Astrocyte (in vitro differentiated cells and primary cell): ENCODE data around the gene ARIH2. TPM values are rescaled to one million over a fixed set of nuclear protein-coding genes. Genes with fewer than 3 reads are reported as not detected.

Experiments
- DNase-seq: peaks from one replicate; pipeline ENCODE4 v3.0.0-alpha.2; 2010; ENCODE audit warnings: low read depth
- FAIRE-seq: peaks from 2 replicates; lab custom pipeline; 2011; peaks lifted over from hg19 to GRCh38; lab: Jason Lieb, UNC
- H2AFZ ChIP-seq: 2 replicates; pipeline ENCODE4 v1.6.0; 2012; ENCODE audit warnings: low read depth, low read length, inconsistent platforms
- H3K27ac ChIP-seq: 2 replicates; pipeline ENCODE4 v1.5.1; 2011; ENCODE audit warnings: low read depth, low read length, inconsistent platforms
- H3K27me3 ChIP-seq: 2 replicates; pipeline ENCODE4 v1.6.0; 2011; ENCODE audit warnings: low read length, inconsistent platforms; ENCODE audit not compliant: insufficient read depth
- H3K36me3 ChIP-seq: 2 replicates; pipeline ENCODE4 v1.5.1; 2011; ENCODE audit warnings: low read length, inconsistent platforms; ENCODE audit not compliant: insufficient read depth
- H3K4me1 ChIP-seq: 2 replicates; pipeline ENCODE4 v1.5.1; 2011; ENCODE audit warnings: low read length, inconsistent platforms; ENCODE audit not compliant: insufficient read depth
- H3K4me2 ChIP-seq: 2 replicates; pipeline ENCODE4 v1.6.0; 2012; ENCODE audit warnings: low read length, inconsistent platforms
- H3K4me3 ChIP-seq: 2 replicates; pipeline ENCODE4 v1.5.1; 2011; ENCODE audit warnings: low read depth, mild to moderate bottlenecking, low read length, inconsistent platforms; ENCODE audit not compliant: insufficient read depth
- H3K79me2 ChIP-seq: 2 replicates; pipeline ENCODE4 v1.6.0; 2012; ENCODE audit warnings: mild to moderate bottlenecking, low read length, inconsistent platforms; ENCODE audit not compliant: insufficient read depth
- H3K9ac ChIP-seq: 2 replicates; pipeline ENCODE4 v1.6.0; 2012; ENCODE audit warnings: mild to moderate bottlenecking, low read length, inconsistent platforms
- H3K9me3 ChIP-seq: 2 replicates; pipeline ENCODE4 v1.5.1; 2012; ENCODE audit warnings: low read depth, mild to moderate bottlenecking, low read length, inconsistent platforms; ENCODE audit not compliant: insufficient read depth
- H4K20me1 ChIP-seq: 2 replicates; pipeline ENCODE4 v1.6.0; 2012; ENCODE audit warnings: low read length, inconsistent platforms; ENCODE audit not compliant: insufficient read depth
- H3K27ac Mint-ChIP-seq: one replicate; pipeline ENCODE4 v1.8.0; 2021; ENCODE audit warnings: mild to moderate bottlenecking, mixed read lengths; ENCODE audit not compliant: unreplicated experiment
- H3K27me3 Mint-ChIP-seq: one replicate; pipeline ENCODE4 v1.8.0; 2021; ENCODE audit warnings: low read depth, mixed read lengths; ENCODE audit not compliant: unreplicated experiment
- H3K36me3 Mint-ChIP-seq: one replicate; pipeline ENCODE4 v1.8.0; 2021; ENCODE audit warnings: low read depth, mixed read lengths; ENCODE audit not compliant: unreplicated experiment
- H3K4me1 Mint-ChIP-seq: one replicate; pipeline ENCODE4 v1.8.0; 2021; ENCODE audit warnings: low read depth, mixed read lengths; ENCODE audit not compliant: unreplicated experiment
- H3K4me3 Mint-ChIP-seq: one replicate; pipeline ENCODE4 v1.8.0; 2021; ENCODE audit warnings: mild to moderate bottlenecking, moderate library complexity, mixed read lengths; ENCODE audit not compliant: unreplicated experiment
- H3K9me3 Mint-ChIP-seq: one replicate; pipeline ENCODE4 v1.8.0; 2021; ENCODE audit warnings: mild to moderate bottlenecking, mixed read lengths; ENCODE audit not compliant: unreplicated experiment
- EZH2 ChIP-seq: IDR thresholded peaks from 2 replicates; pipeline ENCODE4 v1.6.1; 2012; ENCODE audit warnings: mild to moderate bottlenecking, low read length, inconsistent platforms; ENCODE audit not compliant: insufficient read depth
- total RNA-seq: library from RNA; stranded (reverse); gene quantifications from 2 replicates; pipeline ENCODE4 v1.2.1, GENCODE V29; 2021
- TF ChIP-seq, protein P1 (sequence below): IDR thresholded peaks from 2 replicates; pipeline ENCODE4 v1.5.1; 2011; ENCODE audit warnings: low read depth, mild to moderate bottlenecking, inconsistent platforms, low read length, moderate library complexity; ENCODE audit not compliant: insufficient read depth

Gene ARIH2
- total RNA-seq, 1 donor from 2014 or later: 94.6 TPM

- peaks cover 45% of the 10 kb centered on the region for H3K79me2 ChIP-seq
- Mint-ChIP-seq H3K4me3 (no peak overlapping the region), H3K36me3 (peaks cover 4% of the 10 kb centered on the region)
These were observed 38.5 kb downstream of the ARIH2 start for GRCh38 chr3:48957006-48957705.

GRCh38 chr3:48960841-48961413 is 42.3 kb downstream of the ARIH2 start:
- H3K4me1 ChIP-seq: no peaks in the 10 kb centered on the region
- H3K4me2 ChIP-seq: no peak overlapping the region
- H3K79me2 ChIP-seq: peaks cover 22% of the 10 kb centered on the region
- TF ChIP-seq, protein P1, sequence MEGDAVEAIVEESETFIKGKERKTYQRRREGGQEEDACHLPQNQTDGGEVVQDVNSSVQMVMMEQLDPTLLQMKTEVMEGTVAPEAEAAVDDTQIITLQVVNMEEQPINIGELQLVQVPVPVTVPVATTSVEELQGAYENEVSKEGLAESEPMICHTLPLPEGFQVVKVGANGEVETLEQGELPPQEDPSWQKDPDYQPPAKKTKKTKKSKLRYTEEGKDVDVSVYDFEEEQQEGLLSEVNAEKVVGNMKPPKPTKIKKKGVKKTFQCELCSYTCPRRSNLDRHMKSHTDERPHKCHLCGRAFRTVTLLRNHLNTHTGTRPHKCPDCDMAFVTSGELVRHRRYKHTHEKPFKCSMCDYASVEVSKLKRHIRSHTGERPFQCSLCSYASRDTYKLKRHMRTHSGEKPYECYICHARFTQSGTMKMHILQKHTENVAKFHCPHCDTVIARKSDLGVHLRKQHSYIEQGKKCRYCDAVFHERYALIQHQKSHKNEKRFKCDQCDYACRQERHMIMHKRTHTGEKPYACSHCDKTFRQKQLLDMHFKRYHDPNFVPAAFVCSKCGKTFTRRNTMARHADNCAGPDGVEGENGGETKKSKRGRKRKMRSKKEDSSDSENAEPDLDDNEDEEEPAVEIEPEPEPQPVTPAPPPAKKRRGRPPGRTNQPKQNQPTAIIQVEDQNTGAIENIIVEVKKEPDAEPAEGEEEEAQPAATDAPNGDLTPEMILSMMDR: no peak
- no peak for TF ChIP-seq EZH2
- H3K27me3 ChIP-seq: no peaks in the 10 kb centered on the region
- Mint-ChIP-seq H3K27ac (no peak overlapping the region), H3K4me1 (peaks cover 4% of the 10 kb centered on the region), H3K4me3 (no peak overlapping the region), H3K27me3 (no peaks in the 10 kb centered on the region), H3K36me3 (peaks cover 3% of the 10 kb centered on the region), H3K9me3 (no peaks in the 10 kb centered on the region)
- H2AFZ ChIP-seq: no peak overlapping the region
- no peak for FAIRE-seq
- peaks cover 26% of the 10 kb centered on the region for H4K20me1 ChIP-seq
- no peak for DNase-seq
- no peak overlapping the region for H3K27ac ChIP-seq
- no peak overlapping the region for H3K9ac ChIP-seq
- peaks cover 12% of the 10 kb centered on the region for H3K36me3 ChIP-seq
- H3K9me3 ChIP-seq: no peaks in the 10 kb centered on the region
- H3K4me3 ChIP-seq: no peak overlapping the region

More at GRCh38 chr3:48957006-48957705, 38.5 kb downstream of the ARIH2 start:
- Histone ChIP-seq H2AFZ (no peak overlapping the region), H4K20me1 (peaks cover 39% of the 10 kb centered on the region), H3K27ac (no peak overlapping the region), H3K4me1 (no peaks in the 10 kb centered on the region), H3K27me3 (no peaks in the 10 kb centered on the region), H3K4me2 (no peak overlapping the region), H3K9me3 (no peaks in the 10 kb centered on the region), H3K36me3 (no peaks in the 10 kb centered on the region), H3K4me3 (no peak overlapping the region), H3K9ac (no peak overlapping the region)
- H3K27ac Mint-ChIP-seq: no peak overlapping the region
- no peaks in the 10 kb centered on the region for H3K9me3 Mint-ChIP-seq
- FAIRE-seq (no peak), DNase-seq (no peak)
- no peak for TF ChIP-seq EZH2
- TF ChIP-seq, protein P1: no peak
- peaks cover 4% of the 10 kb centered on the region for H3K4me1 Mint-ChIP-seq
- no peaks in the 10 kb centered on the region for H3K27me3 Mint-ChIP-seq

DNA sequence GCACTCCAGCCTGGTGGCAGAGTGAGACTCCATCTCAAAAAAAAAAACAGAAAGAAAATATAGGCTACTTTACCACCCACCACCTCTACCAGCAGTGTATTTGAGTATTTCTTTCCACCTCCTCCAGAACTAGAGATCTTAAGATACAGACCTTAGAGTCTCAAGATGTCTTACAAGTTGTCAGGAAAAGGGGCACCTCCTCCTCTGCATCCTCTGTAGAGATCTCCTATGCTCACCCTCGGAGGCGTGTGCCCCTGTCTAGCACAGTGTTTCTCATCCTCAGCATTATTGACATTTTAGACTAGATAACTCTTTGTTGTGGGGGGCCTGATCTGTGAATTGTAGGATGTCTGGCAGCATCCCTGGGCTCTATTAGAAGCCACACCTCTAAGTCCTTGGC is 43.7 kb downstream of the ARIH2 start:
- peaks cover 11% of the 10 kb centered on the region for H3K4me1 Mint-ChIP-seq
- H3K9me3 Mint-ChIP-seq: no peaks in the 10 kb centered on the region
- H3K27ac ChIP-seq: no peak overlapping the region
- H3K36me3 ChIP-seq: peaks cover 22% of the 10 kb centered on the region
- H3K9me3 ChIP-seq: no peaks in the 10 kb centered on the region
- DNase-seq (no peak), FAIRE-seq (no peak)
- peaks cover 3% of the 10 kb centered on the region for H3K36me3 Mint-ChIP-seq
- H4K20me1 ChIP-seq: peaks cover 29% of the 10 kb centered on the region
- H3K79me2 ChIP-seq: peaks cover 15% of the 10 kb centered on the region
- H3K27ac Mint-ChIP-seq: no peak overlapping the region
- H3K4me2 ChIP-seq: no peak overlapping the region
- no peak overlapping the region for H3K4me3 Mint-ChIP-seq
- no peak for TF ChIP-seq EZH2
- TF ChIP-seq, protein P1: no peak
- H3K27me3 ChIP-seq: no peaks in the 10 kb centered on the region
- H3K9ac ChIP-seq: no peak overlapping the region
- no peak overlapping the region for H3K4me3 ChIP-seq
- H3K27me3 Mint-ChIP-seq: no peaks in the 10 kb centered on the region
- no peak overlapping the region for H2AFZ ChIP-seq
- H3K4me1 ChIP-seq: no peaks in the 10 kb centered on the region
